ENCODE data around the gene HOXD9. TPM values are rescaled to one million over a fixed set of nuclear protein-coding genes. Genes with fewer than 3 reads are reported as not detected.

The HOXD9 gene
- total RNA-seq, 4 donors from 2014 or later = 3.8 to 78.1 (median 46.4) TPM

GRCh38 chr2:176160986-176161824, 38.7 kb downstream of the HOXD9 start:
- Histone ChIP-seq H3K27ac (peak overlapping the region; percentile 82 to 83), H3K4me1 (no peaks in the 10 kb centered on the region), H3K36me3 (no peaks in the 10 kb centered on the region), H3K9me3 (no peaks in the 10 kb centered on the region), H3K27me3 (no peaks in the 10 kb centered on the region), H3K4me3 (peak overlapping the region; percentile 9 to 20)
- TF ChIP-seq CTCF (IDR thresholded peaks at IDR 0.05) = no peak
- TF ChIP-seq POLR2A (IDR thresholded peaks at IDR 0.05) = no peak
- DNase-seq = no peak
- intact Hi-C loops (cut with DNase I; ENCODE audit: low total_unique reads) = no loop called here

- no peaks in the 10 kb centered on the region for H3K36me3 ChIP-seq
- DNase-seq = peak in 1 of 2 donors; percentile 68
- peak overlapping the region; percentile 82 to 83 for H3K27ac ChIP-seq
- H3K9me3 ChIP-seq = no peaks in the 10 kb centered on the region
- H3K4me3 ChIP-seq = peak overlapping the region in 1 of 2 donors; percentile 10
- intact Hi-C loops (cut with DNase I; ENCODE audit: low total_unique reads) = no loop called here
- no peaks in the 10 kb centered on the region for H3K27me3 ChIP-seq
- TF ChIP-seq POLR2A (IDR thresholded peaks at IDR 0.05) = no peak
- no peak for TF ChIP-seq CTCF (IDR thresholded peaks at IDR 0.05)
- H3K4me1 ChIP-seq = no peaks in the 10 kb centered on the region
Measured at GRCh38 chr2:176161825-176162626, 39.5 kb downstream of the HOXD9 start.

GRCh38 chr2:176162911-176163671, 40.6 kb downstream of the HOXD9 start:
- intact Hi-C loops (cut with DNase I; ENCODE audit: low total_unique reads) = no loop called here
- Histone ChIP-seq H3K27ac (peak overlapping the region; percentile 82 to 83), H3K27me3 (no peaks in the 10 kb centered on the region), H3K4me3 (no peak overlapping the region), H3K4me1 (no peaks in the 10 kb centered on the region), H3K36me3 (no peaks in the 10 kb centered on the region), H3K9me3 (no peaks in the 10 kb centered on the region)
- no peak for DNase-seq
- TF ChIP-seq POLR2A (IDR thresholded peaks at IDR 0.05) = no peak
- no peak for TF ChIP-seq CTCF (IDR thresholded peaks at IDR 0.05)

GRCh38 chr2:176163672-176164056, 41.1 kb downstream of the HOXD9 start:
- TF ChIP-seq POLR2A (IDR thresholded peaks at IDR 0.05) (no peak), CTCF (IDR thresholded peaks at IDR 0.05) (no peak)
- no peaks in the 10 kb centered on the region for H3K36me3 ChIP-seq
- no peak for DNase-seq
- no peak overlapping the region for H3K4me3 ChIP-seq
- no peaks in the 10 kb centered on the region for H3K27me3 ChIP-seq
- intact Hi-C loops (cut with DNase I; ENCODE audit: low total_unique reads) = no loop called here
- no peaks in the 10 kb centered on the region for H3K4me1 ChIP-seq
- H3K9me3 ChIP-seq = no peaks in the 10 kb centered on the region
- peak overlapping the region in 1 of 2 donors; percentile 83 for H3K27ac ChIP-seq
